DMS79 treated with DMSO at 0.1 percent for 48 hours (cell line): ENCODE data around the gene MMP24.
A peak's percentile ranks its signal among the peaks of the same experiment; 100 is the strongest.

Source experiments
- DNase-seq: peaks from one replicate; lab custom pipeline; 2025; lab: John Stamatoyannopoulos, UW

MMP24 gene

DNA sequence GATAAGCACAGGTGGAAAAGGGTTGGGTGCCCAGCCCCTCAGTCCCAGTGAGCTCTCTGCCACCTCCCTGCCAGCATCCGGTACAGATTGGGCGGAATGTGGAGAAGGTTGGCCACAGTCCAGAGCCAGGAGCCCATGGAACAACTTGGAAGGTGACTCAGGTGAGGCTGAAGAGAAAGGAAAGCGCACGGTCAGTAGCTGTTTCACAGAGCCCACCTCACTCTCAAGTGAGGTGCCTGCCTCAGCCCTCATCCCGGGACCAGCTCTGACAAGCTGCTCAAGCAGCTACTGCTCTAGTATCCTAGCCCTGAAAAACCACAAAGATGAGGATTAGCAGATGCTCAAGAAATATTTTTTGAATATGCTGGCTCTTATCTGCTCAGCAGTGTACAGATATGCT, 52.5 kb downstream of the MMP24 start:
- DNase-seq: no peak

DNA sequence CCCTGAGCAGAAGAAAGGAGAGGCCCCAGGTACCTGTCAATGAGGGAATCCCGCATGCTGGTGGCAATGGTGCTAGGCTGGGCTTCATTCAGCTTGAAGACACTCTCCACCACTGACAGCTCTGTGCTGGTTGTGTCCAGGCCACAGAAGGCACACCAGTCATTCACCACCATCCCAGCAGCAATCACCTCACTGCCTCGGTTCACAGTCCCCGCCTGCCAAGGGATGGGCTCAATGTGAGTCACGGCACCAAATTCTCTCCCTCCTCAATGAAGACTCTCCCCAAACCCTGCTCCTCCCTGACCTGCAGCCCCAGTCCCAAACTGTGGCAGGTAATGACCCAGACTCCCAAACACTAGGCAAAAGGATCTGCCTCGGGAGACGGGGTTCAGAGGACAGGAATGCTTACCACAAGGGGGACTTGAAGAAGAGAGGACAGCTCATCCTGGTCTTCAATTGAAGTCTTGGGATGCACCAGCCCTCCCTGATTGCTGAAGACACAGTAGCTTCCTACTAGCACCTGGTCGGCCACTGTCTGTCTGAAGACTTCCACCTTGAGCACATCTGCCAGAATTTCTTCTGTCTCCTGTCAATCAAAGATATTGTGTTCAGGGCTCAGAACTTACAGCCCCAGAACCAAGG, 53.2 kb downstream of the MMP24 start:
- no peak for DNase-seq

DNA sequence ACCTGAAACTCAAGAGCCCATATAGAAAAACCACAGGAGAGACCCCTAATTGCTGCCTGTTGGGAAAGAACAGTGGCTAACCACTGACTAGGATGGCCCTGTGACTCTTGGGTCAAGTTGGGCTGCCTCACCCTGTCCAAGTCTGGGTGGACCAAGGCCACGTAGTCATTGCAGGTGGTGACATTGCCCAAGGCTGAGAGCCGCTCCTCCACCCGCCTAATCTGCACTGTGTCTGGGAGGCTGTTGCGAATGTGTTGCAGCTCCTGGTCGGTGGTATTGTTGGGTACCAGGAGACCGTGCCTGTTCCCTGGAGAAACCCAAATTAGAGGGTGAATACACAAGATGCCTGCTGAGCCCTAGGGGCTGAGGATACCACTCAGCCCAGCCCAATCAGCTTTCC, 54.0 kb downstream of the MMP24 start:
- DNase-seq: no peak

DNA sequence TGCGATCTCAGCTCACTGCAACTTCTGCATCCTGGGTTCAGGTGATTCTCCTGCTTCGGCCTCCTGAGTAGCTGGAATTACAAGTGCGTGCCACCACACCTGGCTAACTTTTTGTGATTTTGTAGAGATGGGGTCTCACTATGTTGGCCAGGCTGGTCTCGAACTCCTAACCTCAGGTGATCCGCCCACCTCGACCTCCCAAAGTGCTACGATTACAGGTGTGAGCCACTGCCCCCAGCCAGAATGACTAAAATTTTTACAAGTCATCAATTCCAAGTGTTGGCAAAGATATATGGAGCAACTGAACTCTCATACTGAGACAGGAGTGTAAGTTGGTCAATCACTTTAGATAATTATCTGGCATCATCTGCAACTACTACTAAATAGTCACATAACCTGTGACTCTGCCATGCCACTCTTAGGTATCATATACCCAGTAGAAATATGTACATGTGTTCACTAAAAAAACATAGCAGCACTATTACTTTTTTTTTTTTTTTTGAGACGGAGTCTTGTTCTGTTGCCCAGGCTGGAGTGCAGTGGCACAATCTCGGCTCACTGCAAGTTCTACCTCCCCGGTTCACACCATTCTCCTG, 55.1 kb downstream of the MMP24 start:
- DNase-seq: no peak

DNA sequence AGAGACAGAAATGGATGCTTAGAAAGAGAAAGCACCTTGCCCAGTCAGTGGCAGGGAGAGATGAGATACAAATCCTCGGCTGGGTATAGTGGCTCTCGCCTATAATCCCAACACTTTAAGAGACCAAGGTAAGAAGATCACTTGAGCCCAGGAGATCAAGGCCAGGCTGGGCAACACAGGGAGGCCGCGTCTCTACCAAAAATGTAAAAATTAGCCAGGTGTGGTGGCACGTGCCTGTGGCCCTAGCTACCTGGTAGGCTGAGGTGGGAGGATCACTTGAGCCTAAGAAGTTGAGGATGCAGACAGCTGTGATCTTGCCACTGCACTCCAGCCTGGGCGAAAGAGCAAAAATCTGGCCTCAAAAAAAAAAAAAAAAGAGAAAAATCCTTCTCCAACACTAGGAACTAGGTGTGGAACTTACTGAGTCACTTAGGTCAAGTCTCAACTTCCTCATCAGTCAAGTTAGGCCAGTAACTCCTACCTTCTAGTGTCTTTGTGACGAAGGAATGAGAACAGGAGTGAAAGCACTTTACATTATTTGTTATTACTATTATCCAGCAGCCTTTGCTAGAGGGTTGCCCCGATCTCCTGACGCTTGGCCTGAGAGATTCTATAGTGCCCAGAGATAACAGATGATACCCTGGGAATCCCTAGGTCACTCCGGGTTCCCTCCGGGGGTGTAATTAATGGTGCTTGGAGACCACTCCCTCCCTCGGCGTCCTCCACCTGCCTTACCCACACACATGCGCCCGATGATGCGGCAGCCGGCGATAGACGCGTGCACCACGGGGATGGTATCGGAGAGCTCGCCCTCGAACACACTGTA, 57.2 kb downstream of the MMP24 start:
- no peak for DNase-seq

DNA sequence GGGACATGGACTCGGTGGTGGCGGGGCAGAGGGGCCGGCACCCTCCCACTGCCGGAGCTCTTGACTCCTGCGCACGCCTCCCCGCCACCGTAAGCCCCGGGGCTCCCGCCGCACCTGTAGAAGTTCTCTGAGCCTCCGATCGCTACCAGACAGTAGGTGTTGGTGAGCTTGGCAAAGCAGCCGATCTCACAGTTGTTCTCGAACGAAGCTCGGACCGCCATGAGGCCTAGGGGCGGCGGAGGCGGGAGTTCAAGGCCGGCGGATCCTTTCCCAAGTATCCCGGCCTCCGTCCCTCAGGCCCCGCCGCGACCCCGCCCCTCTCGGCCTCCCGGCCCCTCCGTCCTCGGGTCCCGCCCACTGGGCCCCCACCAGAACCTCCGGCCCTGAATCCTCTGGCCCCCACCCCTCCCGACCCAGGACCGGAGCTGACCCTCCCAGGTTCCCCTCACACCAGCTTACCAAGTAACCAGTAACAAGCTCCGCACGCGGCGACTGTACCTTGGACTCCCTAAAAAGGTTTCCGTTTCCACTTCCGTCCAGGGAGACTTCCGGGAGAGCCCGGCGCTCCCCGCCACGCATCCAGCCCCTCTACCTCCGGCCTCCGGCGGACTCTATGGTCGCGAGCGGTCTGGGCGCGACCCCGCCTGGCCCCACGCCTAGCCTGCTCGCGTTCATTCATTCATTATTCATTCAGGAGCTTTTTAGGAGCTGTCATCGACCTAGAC, 57.9 kb downstream of the MMP24 start, which contains the start of gene EIF6:
EIF6 (minus strand) TSS at position 506 of the 725 bp plus-strand sequence; CDS start at position 221, 285 bp downstream.
- DNase-seq: peak; percentile 69

DNA sequence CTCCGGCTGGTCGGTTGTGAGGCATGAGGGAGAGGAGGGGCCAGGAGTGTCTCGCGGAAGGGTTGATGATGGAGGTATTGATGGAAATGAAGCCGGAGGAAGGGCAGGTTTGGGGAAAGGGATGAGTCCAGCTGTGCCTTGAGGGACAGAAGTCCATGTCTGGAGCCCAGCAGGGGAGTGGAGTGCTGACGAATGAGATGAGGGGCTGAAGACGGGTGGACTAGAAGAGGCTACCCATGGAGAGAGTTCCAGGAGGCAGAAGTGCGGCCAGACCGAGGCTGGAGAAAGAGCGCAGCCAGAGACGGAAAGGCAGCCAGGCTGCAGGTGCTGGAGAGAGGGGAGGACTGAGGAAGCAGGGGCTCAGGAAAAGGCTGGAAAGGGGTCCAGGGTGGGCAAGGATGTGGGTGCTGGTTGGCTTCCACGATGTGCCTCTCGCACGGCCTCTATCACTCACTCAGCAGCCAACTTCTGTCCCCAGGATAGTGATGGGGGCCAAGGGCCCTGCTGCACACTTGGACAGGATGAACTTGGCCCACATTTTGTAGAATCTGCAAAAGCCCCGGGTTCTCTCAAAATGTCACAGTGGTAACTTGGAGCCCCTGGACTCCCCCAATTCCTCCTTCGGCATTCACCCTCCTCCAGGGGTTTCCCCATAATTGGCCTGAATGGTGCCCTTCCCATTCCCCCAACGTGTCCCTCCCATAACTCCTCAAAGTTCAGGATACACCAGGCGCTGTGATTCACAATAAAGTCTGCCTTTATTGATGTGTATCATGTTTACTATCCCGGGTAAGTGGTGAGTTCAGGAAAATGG, 58.7 kb downstream of the MMP24 start:
- no peak for DNase-seq

DNA sequence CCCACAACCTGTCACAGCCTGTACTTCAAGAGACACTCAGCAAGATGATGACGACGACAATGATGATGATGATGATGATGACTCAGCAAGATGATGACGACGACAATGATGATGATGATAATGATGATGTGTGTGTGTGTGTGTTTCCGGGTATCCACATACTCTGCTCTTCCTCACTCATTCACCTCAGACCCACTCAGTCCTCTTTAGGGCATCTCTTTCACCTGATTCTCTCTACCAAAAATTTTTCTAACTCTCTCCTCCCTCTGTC, 59.3 kb downstream of the MMP24 start:
- no peak for DNase-seq

DNA sequence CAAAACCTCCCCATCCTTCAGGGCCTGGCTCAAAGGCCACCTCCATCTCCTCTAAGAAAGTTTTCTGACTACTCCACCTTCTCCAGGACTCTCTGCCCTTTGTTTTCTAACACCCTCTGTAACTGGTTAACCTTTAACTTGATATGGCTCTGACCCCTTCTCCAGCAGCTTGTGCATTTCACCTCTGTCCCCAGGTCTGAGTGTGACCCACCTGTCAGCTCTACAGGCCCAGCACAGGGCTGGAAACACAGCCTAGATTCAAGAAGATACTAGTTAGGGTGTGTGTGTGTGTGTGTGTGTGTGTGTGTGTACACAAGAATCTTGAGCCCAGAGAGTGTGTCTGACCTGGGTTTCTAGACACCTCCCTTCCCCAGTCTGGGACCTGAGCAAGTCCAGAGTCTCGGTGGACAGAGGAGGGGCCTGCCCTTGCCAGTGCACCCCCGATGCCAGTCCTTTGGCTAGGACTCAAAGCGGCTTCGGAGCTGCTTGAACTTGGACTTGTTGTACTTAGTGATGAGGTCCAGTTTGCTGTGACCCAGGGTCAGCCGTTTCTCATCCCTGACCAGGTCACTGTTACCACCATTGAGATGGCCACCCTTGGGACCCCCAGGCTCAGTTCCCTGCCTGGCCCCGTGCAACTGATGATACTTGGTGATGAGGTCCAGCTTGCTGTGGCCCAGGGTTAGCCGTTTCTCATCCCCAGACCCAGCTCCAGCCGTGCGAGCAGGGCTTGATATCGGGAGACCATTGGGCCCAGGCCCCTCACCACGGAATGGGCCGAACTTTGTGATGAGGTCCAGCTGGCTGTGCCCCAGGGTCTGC, 59.8 kb downstream of the MMP24 start:
- DNase-seq: no peak

DNA sequence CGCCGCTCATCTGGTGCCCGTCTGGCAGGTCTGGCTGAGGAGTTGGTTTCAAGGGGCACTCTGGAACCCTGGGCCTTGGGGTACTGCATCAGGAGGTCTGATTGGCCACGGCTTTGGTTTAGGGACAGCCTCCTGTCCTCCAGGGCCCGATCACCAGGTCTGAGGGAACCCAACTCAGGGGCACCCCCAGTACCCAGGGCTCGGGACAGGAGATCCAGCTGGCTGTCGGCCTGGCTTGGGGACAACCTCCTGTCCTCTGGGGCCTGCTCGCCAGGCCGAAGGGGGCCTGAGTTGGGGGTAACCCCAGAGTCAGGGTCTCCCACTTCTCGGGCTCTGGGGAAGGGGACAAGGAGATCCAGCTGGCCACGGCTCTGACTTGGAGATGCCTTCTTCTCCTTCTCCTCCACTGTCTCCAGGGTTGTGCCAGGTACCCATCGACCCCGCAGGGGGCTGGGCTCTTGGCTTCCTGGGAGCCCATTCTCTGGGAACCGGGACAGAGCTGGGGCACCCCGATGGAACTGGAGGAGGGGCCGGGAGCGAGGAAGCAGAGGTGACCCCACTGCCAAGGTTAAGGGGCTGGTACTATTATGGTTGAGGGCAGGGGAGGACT, 60.5 kb downstream of the MMP24 start:
- no peak for DNase-seq

DNA sequence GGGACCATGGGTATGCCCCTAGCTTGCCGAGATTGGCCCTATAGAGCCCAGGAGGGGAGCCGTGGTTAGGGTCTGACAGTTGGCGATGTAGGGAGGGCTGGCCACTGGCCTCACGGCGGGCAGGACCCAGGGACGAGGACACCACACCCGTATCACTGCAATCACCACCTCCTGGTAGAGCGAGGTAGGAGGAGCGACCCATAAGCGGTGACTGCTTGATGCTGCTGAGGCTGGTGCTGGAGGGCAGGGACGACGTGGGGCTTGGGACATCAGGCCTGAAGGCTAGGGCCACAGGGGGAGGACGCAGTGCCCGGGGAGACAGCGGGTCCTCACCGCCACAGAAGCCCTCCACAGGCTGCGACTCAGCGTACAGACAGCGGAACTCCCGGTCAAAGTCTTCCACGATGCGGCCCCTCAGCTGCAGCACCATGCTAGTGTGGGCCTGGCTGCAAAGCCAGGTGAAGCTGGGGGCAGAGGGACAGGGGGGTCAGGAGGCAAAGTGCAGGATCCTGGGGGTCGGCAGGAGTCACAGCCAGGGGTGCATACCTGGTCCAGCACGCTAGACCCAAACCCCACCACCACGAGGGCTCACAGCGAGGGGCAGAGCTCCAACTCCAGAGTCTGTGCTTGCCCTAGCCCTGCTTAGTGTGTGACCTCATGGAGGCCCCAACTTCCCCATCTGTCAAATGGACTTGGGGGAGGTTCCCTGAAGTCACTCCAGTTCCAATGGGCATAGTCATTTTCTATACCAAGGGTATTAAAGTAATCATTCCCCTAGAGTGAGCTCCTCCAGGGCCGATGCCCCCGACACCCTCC, 61.2 kb downstream of the MMP24 start:
- no peak for DNase-seq

DNA sequence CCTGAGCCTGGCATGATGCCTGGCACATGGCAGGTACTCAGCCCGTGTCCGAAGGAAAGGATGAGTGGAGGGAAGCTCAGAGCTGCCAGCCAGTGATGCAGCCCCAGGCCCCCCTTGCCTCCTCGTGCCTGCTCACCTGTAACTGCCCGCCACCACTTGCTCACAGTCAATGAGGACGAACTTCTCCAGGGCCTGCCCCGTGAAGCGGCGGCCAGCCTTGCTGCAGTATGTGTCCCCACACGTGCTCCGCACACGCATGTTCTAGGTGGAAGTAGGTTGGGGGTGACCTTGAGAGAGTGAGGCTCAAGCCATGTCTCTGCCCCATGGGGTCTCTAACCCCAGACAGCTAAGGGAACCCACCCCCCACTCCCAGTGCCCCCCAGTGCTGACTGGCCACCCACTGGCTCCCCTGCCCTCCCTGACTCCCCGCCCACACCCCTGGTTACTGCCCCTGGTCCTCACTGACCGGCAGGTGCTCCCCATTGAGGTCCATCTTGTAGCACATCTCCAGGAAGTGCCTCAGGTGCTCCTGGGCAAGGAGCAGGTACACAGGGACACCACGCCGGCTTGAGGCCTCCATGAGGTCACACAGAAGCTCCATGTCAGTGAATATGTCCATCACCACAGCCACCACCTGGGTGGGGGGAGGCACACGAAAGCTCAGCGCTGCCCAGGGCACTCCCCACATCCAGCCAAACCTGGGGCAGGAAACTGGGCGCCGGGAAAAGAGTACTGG, 62.0 kb downstream of the MMP24 start:
- DNase-seq: no peak

DNA sequence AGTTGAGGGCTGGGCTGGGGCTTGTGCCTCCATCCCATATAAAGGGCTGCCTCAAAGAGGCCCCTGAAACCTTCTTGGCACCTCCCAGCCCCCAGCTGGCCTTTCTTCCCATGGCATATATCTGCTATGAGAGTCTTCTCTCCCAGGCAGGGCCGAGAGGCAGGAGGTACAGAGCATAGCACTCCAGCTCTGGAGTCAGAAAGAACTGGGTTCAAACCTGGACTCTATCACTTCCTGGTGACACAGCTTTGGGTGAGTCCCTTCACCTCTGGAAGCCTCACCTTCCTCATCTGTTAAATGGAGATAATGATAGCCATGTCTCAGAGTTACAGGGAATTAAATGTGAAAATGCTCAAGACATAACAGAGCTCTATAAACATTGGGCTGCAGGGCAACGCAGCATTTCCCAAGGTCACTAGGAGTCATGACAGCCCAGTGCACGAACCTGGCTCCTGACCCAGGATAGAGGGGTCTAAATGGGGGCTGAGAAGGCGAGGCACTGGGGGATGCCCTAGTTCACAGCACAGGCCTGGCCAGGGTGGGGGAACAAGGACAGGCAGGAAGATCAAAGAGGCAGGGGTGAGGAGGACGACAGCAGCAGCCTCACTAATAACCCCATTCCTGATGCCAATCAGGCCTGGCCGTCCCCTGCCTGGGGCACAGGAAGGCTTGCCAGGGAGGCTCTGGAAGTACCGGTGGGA, 63.8 kb downstream of the MMP24 start:
- no peak for DNase-seq

DNA sequence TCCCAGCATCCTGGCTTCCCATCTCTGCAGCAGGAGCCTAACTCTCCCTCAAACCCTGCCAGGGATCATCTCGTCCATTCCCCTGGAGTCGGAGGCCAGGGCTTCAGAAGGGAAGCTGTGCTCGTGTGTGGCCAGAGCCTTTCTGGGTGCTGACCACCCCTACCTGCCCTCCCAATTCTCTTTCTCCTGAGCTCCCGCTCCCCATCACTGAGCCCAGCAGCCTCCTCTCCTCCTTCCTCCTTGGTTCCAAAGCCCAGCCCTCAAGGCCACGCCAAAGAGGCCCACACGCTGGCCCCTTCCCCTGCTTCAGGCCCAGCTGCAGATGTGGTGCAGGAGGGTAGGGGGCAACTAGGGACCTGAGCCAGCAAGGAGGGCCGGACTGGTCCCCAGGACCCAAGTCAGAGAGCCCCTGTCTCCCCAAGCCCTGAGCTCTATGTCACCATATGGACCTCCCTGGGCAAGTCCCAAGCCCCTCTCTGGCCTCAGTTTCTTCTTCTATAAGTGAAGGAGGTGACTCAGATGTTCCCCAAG, 64.5 kb downstream of the MMP24 start:
- no peak for DNase-seq

DNA sequence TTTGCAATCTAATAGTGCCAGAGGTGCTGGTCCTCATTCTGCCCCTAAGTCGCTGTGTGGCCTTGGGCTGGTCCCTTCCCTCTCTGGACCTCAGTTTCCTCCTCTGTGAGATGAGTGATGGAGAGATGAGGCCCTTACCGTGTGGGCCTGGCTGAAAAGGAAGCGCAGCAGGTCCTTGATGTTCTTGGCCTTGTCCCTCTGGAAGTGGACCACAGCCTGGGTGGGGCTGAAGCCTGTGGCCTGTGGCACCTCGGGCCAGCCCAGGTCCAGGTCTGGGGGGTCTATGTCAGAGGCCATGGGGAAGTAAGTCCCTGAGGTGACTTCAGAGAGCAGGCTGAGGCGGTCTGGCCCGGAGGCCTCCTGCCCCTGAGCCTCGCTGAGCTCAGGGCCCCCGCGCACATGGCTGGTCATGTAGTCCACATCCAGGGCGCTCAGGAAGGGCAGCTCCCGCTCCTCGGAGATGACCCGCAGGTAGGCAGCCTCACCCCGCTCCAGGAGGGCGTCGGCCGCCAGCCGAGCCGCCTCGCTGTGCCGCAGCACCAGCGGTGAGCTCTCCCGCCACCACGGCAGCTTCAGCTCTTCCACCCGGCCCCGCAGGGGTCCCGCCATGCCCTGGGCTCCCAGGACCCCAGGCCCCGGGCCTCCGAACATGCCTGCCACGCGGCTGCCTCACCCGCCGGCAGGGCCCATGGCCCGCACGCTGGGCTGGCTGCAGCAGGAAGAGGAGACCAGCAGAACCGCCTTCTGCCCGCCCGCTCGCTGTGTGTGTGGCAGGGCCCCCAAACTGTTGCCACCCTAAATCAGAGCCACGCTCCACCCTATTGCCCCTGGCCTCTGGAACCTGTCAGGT, 65.4 kb downstream of the MMP24 start, which contains the start of gene FAM83C:
FAM83C (minus strand) TSS at position 772 of the 850 bp plus-strand sequence; CDS start at position 651, 121 bp downstream.
- no peak for DNase-seq

DNA sequence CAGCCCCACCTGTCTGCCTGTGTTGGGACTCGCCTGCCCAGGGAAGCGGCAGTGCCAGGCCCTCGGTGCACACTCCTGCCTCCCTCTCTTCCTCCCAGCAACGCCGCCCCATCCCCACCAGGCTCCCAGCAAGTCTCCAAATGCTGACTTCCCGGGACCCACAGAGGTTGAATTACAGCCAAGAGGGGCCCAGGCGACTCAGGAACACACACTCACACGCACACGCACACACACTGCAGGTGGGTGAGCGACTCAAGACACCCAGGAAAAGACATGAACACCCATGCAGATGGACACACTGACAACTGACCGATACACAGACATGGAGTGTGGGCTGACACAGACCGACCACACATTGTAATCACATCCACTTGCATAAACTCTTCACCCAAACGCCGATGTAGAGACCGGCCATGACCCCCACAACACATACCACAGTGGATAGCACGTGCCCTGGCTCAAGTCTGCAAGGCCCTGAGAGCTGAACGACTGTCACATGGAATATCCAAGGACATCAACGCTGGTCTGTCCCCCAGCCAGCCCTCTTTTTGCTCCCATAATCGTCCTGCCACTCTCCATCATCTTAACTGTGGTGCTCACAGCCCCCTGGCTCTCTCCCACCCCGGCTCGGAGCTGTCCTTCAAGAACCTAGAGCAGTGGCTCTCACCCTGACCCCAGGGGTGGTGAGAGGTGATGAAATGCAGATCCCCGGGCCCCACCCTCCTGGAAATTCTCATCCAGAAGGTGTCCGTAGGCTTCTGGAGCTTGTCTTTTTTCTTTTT, 66.2 kb downstream of the MMP24 start:
- no peak for DNase-seq
